Activated gamma-delta T cell treated with anti-CD3 and anti-CD28 coated beads, Interleukin-2, amount 50 U/mL, for 16 hours (primary cell): ENCODE data around the gene FAM193A.
A peak's percentile ranks its signal among the peaks of the same experiment; 100 is the strongest.
"Not testable (repeated sequence)": the region's sequence is repeated elsewhere in the genome, so short reads cannot be mapped to it uniquely, and the experiment has no call there.

ENCODE experiments used
- DNase-seq: peaks from one replicate; pipeline ENCODE4 v3.0.0-alpha.2; 2020; ENCODE audit warnings: low read depth

The FAM193A gene

DNA sequence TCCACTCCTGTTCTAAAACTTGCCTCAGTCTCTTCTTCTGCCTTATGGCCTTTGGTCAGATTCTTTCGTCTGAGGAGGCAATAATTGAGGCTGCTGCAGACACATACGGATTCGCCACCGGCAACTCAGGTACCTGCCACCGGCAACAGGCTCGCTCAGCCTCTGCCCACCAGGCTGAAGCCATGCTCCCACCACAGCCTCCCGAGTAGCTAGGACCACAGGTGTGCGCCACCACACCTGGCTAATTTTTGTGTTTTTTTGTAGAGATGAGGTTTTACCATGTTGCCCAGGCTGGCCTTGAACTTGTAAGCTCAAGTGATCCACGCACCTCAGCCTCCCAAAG, 193.1 kb downstream of the FAM193A start:
- no peak for DNase-seq

DNA sequence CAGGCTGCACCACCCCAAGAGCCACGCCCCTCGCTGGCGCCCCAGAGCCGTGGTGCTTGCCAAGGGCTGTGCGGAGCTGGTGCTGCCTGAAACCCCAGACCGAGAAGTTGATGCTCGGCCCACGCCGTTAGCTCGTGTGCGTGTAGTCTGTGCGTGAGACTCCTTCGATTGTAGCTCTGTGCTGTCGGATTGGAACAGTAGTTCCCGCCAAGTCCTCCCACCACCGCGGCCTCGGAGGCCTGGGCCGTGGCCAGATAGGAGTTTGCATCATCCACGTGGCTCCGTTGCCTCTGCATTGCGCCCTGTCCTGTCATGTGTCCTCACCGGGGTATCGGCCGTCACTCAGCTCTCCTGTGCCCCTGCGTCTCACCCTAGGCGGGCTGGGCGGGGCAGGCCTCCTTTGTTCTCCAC, 195.5 kb downstream of the FAM193A start:
- DNase-seq = no peak

DNA sequence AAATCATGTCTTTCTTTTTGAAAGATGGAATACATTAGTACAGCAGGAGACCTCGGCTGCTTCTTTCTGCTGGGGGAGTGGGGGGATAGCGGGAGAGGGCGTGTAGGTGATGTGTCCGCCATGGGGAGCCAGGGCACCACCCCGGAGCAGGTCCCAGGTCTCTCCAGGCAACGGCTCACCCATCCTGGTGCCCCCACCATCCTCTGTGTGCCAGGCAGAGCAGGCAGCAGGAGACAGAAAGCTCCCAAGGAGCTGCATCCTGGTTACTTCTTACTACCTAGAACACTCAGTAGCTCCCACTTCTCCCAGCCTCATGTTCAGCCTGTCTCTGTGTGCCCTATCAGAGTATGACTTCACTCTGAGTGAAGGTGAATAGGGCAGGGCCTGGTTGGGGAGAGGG, 196.1 kb downstream of the FAM193A start:
- no peak for DNase-seq

DNA sequence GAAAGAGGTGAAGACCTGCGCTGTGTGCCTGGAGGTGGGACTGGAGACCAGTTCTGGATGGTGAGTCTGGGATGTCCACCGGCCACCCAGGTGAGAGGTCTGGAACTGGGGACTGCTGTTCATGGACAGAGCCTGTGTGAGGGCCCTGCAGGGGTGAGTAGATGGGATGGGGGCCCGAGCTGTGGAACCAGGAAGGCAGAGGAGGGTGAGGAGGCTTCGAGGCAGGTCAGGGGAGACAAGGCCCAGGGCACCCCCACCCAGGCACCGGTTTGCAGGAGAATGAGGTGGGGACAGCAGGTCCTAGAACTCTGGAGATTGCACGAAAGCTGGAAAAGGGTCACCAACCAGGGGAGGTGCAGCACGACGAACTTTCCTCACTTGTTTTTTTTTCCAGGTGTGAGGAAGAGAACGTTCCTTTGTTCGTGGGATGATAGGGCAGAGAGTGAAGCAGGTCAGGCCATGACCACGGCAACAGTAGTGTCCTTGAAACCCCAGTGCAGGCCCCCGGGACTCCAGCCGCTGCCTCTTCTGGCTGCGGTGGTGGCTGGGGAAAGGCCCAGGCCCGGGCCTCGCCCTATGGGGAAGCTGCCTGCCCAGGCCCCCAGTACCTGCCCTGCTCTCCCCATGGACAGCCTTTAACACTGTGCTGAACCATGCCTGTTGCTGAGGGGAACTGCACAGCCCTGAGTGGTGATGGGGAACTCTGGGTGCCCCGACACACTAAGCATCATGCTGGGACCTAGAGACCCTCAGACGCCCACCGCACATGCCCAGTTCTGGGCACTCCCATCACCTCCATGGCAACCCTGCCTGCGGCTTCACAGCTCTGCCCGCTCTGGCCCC, 196.8 kb downstream of the FAM193A start:
- no peak for DNase-seq

DNA sequence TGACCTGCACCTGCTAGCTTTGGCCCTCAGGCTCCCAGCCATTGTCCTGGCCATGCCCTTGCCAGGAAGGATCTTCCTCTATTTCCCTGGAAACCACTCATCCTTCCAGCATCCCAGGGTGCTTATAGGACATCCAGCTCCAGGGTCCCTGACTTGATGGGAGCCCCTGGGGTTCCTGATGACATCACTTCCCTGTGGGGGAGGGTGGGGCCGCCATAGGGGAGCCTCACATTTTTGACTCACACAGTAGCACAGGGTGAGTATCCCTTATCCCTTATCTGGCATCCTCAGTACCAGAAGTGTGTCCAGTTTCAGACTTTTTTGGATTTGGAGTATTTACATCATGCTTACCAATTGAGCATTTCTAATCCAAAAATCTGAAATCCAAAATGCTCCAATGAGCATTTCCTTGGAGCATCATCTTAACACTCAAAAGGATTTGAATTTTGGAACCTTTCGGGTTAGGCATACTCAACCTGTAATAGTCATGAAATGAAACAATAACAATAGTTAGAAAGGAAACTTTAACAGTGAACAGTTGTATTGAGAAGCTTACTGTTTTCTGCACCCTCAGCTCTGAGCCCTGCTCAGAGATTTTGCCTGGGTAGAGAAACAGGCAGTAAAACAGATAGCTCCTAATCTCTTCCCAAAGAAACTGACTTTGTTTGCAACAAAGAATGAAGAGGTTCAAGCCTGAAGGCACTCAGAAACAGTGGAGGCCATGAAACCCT, 197.6 kb downstream of the FAM193A start:
- no peak for DNase-seq

DNA sequence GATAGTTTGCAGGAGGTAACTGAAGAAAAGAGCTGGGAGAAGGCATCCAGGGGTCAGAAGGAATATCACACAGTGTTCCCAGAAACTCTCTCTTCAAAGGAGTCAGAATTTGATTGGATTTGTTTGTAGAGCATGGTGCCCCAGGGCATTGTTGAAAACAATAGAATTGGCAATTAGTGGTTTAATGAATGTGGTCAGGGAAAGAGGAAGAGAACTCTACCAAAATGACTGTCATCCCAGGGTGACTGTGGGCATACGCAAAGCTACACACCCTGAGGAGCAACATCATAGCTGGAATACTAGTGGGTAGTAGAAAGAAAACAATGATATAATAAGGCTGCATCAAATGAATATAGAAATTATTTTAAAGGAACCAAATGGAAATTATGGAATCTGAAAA, 198.2 kb downstream of the FAM193A start:
- DNase-seq = no peak

DNA sequence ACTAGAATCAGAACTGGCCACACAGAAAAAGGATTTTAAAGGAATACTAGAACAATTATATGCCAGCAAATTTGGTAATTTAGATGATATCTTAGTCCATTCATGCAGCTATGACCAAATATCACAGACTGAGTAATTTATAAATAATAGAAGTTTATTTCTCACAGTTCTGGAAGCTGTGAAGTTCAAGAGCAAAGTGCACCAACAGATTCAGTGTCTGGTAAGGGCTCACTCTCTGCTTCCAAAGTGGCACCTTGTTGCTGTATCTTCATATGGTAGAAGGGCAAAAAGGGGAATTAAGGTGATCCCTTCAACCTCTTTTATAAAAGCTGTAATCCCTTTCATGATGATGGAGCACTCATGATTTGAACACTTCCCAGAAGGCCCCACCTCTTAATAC, 199.4 kb downstream of the FAM193A start:
- DNase-seq = no peak

DNA sequence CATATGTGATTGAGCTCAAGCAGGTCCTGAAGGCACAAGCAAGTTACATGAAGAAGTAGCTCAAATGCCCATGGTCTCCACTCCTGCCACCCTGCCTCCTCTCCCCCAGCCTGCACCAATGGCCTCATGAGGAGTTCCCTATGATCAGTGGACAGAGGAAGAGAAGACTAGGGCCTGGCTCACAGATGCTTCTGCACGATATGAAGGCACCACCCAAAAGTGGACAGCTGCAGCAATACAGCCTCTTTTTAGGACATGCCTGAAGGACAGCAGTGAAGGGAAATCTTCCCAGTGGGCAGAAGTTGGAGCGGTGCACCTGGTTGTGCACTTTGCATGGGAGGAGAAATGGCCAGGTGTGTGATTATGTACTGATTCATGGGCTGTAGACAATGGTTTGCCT, 201.8 kb downstream of the FAM193A start:
- not testable (repeated sequence) for DNase-seq

DNA sequence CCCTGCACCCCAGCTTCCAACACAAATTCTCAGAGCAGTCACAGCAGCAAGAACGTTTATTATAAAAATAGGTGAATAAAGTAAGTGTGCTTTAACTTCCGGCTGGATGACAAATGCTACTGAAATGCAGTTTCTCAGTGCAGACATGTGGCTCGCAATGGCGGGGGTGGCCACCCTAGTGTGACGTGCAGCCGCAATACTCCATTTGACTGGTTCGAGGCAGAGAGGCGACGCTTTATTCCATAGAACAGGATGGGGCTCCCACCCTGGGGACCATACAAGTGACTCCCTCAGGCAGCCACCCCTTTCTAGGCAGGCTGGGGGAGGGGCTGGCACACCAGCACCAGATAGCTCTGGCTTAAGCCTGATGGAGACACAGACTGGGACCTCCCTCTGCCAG, 205.2 kb downstream of the FAM193A start:
- no peak for DNase-seq

DNA sequence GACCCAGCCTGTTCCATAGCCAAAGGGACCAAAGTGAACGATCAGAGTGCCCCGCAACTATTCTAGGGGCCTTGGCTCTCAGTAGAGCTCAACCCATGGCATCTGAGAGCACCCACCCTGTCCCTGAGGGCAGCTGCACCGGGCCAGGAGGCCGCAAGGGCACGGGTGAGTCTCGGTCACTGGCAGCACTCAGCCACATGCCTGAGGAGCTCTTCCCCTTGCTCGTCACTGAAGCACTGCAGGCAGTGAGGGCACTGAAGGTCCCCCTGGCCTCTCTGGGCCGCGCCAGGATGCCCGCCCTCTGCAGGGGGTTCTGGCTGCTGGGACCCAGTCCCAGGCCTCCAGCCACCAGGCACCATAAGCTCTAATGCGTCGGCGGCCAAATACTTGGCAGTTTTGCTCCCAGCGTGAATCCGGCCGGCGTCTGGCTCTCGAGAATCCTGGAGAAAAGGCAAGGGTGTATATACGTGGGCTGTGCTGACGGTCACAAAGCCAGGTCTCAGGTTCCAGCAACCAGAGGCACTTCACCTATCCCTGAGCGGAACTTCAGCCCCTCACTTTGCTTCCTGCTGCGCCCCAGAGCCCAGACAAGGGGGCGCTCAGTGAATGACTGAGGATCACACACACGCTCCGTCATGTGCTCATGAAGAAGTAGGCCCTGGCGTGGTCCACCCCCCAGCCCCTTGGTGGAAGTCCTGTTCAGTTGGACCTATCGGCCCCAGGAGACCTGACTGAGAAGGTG, 205.8 kb downstream of the FAM193A start:
- DNase-seq = no peak

DNA sequence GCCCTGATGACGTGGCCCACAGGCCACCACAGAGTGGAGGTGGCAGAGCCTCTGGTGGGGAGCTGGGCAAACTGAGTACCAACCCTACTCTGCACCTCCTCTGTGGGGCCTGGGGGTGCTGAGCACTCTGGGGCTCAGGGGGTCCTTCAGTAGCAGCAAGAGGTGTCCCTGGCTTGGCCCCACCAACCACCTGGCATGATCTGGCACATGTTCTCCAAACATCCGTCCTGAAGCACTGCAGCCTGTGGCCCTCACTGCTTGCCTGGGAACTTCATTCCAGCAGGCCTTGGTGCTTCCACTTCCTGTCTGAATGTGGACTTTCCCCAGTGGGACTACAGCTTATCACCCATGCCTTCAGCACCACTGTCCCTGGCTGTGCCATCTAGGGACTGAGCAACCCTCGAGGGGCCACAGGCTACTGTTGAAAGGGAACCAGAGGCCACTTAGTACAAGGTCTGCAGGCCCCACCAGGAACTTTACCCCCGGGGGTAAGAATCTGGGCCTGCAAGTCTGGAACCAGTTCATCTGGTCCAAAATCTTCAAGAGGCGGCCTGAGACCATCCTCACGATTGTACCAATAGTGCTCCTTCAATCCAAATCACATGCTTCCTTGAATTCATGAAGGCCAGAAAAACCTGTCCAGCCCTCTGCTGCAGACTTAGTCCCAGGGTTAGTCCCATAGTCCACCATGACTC, 206.5 kb downstream of the FAM193A start:
- no peak for DNase-seq

DNA sequence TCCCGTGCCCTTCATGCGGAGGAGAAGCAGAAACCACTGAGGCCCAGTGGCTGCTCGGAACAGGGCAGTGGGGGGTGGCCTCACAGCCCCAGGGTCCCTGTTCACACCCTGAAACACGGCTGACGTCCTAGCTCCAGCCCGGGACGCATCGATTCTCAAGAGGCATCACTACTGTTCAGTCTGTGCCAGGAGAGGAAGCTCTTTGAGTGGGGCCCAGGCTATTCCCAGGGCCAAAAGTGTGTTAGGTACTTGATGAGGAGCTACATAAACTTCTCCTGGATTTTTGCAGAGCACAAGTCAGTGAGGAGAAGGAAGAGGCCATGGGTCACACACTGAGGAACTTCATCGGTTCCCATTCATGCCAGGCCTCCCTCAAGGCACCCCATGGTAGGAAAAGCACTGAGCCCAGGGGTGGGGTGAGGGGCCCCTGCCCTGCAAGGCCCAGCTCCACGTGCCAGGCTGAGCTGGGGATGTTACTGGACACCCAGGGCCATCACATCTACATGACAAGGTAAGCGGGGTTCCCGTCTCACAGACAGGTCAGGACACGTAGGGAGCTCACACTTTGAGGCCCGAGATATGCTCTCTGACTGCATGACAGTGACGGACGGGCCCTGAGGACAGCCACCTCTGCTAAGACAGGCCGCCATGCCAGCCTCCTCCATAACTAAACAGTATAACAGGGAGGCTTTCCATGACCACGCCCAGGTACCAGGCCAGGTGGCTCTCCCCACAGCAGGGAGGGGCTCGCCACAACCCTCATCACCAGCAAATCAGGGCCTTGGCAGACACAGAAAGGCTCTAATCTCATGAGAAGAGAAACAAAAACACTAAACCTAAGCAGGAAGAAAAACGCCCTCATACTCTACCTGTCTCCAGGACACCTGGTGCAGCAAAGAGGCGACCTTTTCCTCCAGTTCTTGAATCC, 207.3 kb downstream of the FAM193A start:
- DNase-seq = no peak

DNA sequence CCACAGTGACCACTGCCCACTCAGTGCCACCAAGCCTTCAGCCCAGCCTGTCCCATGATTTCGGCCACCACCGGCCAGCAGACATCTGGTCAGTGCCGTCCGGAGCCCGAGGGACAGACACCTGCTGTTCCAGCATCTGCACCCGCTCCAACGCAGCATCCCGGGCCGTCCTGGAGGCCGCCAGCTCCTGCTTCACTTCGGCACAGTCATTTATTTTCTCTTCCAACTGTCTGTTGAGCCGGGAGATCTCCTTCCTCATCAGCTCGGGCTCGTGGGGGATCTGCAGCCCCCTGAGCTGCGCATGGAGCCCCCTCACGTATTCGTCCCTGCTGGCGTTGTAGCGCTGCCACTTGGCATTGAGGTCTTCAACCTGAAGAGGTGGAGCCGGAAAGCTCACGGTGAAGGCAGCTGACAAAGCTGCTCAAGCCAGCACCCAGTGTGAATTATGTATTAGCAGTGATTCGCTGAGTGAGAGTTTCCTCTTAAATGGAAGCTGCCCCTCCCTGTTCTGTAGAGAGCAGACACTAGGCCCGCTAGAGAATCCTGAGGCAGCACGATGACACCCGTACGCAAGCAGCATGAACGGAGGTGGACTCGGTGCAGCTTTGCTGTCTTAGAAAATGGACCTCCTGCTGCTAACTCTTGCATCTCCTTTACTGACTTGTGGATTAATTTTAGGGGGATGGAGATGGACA, 208.3 kb downstream of the FAM193A start:
- DNase-seq = no peak

DNA sequence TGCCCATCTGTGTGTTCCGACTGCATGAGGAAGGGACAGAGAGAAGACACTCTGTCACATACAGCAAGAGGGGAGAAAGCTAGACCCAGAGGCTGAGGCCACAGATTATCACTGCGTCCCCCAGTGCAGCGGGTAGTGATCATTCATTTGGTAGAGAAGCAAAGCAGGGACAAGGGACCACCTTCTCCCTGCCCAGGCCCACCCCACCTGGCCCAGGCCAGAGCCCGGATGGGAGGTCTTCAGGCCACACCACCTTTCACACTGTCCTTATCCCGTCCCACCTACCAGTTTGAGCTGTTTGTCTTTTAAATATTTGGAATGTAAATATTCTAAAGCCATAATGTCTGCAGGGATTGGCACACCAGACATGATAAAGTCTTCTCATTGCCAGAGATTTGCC, 209.1 kb downstream of the FAM193A start:
- no peak for DNase-seq

DNA sequence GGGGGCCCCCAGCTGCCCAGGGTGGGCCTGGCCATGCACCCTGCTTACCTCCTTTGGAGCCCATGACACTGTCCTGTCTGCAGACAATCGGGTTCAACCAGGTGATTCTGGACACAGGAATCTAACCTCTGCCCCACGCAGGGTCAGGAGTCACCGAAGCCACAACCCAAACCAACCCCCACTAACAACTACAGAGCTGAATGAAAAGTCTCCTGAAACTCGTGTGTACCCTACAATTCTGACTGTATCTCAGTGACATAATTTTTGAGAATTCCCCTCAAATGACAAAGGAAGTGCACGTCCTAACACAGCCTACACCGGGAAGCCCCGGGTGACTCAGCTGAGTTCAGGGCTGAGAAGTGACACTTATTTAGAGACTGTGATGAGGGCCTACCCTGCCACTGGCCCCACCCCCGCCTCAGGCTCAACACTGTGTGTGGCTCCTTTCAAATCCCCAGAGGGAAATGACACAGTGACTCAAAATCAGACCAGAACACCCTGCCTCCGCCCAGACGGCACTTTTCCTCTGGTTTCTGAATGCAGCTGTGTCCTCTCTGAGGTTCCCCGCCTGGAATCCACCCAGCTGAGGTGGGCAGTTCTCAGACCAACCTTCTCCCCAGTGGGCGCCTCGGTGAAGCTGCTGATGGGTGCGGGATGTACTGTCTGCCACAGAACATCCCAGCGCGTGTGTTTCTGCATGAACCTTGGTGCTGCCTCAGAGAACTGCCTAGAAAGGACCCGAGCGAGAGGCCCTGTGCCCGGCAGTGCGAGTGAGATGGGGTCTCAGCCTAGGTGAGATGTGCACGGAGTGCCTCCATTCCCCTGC, 209.7 kb downstream of the FAM193A start:
- peak; percentile 87 for DNase-seq

DNA sequence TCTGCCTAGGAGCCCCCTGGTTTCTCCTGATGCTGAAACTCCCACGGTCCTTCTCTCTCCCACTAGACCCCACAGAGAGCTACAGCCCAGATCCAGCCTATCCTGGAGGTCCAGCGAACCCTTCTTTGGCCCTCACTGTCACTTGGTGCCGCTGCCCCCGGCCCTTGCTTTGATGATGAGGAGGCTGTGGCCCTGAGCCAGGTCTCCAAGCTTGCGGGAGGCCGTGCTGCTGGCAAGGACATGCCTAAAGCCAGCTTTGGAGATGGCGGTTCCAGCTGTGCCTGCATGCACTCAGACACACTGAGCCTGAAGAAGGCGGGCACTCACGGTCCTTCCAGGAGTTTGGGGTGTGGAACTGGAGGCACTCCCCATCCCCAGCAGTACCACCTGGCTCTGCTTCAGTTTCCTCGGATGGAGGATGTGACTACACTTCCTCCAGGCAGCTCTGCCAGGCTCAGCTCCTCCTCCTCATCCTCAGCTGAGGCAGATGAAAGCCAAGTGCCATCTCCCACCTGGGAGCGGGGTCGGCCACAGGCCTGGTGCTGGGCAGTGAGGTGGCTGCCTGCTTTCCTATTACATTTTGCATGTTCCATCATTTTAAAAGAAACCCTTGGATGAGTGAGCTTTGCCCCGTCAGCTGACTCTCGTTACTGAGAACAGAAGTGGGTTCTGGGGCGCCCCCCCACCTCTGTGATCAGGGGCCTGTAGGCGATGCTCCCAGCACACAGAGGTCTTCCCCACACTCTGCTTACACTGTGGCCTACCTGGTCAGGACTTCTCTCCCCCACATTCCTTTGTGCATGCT, 210.6 kb downstream of the FAM193A start:
- no peak for DNase-seq

DNA sequence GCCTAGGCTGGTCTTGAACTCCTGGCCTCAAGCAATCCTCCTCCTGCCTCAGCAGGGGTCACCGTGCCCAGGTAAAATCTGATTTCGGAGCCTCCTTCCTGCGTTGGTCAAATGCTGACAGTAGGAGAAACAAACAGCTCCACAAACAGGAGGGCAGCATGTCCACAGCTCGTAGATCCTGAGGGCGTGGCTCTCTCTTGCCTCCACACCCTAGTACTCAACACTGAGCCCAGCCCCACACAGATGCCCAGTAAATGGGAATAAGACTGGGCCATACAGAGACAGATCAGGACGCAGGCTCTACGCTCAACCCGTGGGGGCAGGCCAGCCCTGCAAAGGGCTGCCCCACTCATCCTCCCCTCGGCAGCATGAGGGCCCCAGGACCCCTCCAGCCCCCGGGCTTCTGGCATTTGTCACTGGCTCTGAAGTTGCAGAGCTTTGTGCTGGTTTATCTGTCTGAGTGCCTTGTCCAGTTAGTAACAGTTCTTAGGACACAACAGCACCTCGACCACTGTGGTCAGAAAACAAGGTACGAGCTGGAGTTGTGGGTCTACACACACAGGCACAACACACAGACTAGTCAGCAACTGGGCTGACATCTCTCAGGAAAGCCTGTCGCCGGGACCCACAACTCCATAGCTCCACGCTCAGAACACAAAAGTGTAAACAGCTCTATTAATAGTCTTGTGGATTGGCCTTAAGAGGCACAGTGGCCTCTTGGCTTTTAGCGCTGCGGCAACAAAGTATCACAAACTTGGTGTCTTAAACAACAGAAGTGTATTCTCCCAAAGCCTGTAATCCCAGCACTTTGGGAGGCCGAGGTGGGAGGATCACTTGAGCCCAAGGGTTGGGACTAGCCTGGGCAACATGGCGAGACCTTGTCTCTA, 214.5 kb downstream of the FAM193A start:
- no peak for DNase-seq

DNA sequence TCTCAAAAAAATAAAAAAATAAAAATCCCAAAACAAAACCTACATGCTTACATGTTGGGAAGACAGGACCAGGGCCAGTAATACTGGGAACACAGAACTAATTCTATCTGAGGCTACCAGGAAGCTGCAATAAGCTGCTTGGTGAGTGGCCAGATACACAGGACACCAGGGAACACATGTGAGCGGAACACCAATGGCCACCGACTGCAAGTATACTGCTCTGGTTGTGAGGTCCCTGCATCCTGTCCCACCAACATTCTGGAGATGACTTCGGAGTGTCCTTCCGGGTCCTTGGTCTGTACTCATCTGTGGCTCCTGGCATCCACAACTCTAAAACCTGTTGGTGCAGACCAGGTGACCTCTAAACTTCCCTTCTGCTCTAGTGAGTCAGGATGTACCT, 217.0 kb downstream of the FAM193A start:
- DNase-seq = no peak
